DMS153 treated with DMSO at 0.1 percent for 48 hours (cell line): ENCODE measurements around the gene ADH1C.
"Not testable (repeated sequence)": the region's sequence is repeated elsewhere in the genome, so short reads cannot be mapped to it uniquely, and the experiment has no call there.

ENCODE experiments used
- DNase-seq: peaks from one replicate; lab custom pipeline; 2025; ENCODE audit not compliant: unreplicated experiment; lab: John Stamatoyannopoulos, UW

Gene ADH1C

DNA sequence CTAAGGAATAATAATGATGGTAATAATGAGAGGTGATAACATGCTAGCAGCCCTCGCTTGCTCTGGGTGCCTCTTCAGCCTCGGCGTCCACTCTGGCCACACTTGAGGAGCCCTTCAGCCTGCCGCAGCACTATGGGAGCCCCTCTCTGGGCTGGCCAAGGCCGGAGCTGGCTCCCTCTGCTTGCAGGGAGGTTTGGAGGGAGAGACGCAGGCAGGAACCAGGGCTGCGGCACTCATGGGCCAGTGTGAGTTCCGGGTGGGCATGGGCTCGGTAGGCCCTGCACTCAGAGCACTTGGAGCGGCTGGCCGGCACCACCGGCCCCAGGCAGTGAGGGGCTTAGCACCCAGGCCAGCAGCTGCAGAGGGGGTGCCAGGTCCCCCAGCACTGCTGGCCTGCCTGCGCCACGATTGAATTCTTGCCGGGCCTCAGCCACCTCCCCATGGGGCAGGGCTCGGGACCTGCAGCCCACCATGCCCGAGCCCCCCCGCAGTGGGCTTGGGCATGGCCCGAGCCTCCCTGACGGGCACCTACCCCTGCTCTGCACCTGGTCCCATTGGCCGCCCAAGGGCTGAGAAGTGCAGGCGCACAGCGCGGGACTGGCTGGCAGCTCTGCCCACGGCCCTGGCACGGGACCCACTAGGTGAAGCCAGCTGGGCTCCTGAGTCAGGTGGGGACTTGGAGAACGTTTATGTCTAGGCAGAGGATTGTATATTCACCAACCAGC lies 7.1 kb upstream of the ADH1C start:
- DNase-seq, result no peak

DNA sequence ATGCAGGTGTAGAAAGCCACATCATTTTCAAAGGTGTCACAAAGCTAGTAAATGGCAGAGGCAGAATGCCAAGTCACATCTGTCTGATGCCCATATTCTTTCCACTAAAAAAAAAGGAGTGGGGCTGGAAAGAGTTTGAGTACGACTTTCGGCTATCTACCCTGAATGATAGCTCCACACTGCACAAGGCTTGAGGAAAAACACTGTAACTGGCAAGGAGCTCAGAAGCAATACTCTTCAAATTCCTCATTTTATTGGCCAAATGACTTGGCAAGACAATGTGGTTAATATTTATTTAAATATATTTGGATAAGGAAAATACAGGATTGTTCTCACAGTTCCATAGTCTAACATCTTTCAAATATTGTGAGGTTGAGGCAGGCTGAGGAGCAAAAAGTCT lies 5.4 kb upstream of the ADH1C start:
- no peak for DNase-seq

DNA sequence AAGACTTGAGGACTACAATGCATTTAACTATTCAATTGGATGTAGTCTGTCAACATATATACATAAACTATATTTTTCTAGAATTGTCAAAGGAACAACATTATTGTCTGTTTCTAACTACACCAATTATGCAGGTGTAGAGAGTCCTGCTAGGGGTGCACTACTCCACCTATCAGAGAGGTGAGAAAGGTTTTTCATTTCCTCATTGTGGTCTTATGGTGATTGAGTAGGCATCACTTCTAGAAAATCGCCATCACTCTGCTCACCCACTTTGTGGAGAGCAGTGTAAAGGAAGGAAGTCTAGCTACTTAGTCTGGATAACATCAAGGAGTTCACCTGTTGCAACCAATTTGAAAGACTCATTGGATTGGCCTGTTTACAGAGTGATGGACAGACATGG lies 4.4 kb upstream of the ADH1C start:
- no peak for DNase-seq

DNA sequence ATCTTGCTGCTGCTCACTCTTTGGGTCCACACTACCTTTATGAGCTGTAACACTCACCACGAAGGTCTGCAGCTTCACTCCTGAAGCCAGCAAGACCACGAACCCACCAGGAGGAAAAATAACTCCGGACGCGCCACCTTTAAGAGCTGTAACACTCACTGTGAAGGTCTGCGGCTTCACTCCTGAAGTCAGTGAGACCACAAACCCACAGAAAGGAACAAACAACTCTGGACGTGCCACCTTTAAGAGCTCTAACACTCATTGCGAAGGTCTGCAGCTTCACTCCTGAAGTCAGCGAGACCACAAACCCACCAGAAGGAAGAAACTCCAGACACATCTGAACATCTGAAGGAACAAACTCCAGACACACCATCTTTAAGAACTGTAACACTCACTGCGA lies 3.6 kb upstream of the ADH1C start:
- not testable (repeated sequence) for DNase-seq

DNA sequence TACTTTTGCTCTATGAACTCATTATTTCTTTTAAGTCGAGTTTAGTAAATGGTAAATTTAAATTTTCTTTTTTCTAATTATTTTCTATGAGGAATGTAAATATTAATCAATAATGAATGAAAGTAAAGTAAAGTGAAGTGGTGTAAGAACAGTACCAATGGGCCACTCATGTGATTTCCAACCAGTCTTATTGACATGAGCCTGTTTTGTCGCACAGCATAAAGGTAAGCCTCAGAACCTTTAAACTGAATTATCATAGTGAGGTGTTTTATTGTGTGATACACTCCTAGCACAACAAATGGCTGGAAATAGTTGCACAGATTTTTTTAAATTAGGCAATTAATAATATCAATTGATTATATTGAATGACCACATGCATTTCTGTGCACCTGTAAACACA lies 1.1 kb downstream of the ADH1C start:
- DNase-seq, result no peak

DNA sequence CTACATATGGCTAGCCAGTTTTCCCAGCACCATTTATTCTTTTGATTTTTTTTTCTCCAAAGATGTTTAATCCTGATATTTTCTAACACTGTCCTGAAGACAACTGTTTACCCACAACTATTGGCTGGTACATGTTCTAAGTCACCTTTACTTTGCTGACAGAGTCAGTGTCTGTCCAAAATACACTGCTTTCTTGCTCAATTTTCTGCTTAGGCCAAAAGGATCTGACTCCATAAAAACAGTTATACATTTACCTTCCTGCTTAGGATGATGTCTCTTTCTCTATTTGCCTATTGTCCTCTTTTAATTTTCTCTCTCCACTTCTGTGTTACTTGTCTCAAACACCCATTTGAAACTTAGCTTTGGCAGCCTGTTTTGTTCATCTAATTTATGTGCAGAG lies 3.2 kb downstream of the ADH1C start:
- DNase-seq, result no peak

DNA sequence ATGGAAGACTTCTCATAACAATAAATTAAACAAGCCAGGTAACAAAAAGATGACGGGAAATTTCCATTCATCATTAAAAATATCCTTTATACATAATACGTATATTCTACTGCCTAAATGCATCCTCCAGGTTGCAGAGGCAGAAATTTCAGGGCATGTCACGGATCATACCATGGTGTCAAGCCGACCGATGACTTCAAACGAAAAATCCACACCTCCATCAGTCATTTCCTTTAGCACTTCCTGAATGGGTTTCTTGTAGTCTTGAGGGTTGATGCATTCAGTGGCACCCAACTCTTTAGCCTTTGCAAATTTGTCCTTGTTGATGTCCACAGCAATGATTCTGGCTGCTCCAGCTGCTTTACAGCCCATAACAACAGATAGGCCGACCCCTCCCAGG lies 9.9 kb downstream of the ADH1C start:
- DNase-seq, result not testable (repeated sequence)

DNA sequence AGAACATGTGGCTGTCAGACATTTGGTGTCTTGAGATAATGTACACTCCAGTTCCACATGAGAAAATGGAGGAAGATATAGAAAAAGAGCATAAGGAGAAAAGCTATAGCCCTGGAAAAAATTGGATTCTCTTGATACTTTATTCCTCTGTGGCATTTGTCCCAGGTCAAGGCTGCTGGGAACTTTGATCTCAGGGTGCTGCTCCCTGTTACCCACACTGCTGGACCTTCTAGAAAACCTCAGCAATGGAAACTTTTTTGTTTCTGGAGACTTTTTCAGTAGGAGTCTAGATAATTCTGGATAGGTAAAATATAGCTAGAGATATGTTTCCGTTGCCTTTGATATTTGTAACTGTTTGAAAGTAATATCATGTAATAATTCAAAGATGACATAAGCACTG lies 11.1 kb downstream of the ADH1C start:
- DNase-seq, result no peak

DNA sequence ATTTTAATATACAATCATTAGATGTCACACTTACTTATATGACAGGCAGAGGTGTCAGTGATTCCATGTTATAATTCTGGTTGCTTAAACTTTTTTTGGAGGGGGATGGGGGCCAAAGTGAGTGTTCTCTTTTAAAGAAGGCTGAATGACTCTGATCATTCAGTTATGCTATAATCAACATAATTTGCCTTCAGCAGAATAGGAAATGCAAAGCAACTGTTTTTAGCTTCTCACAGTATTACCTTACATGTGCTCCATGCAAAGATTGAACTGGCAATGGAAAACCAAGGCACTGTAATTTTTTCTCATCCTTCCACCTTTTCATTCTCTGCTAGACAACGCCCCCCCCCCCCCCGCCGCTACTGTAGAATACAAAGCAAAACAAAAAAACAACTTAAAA lies 13.4 kb downstream of the ADH1C start:
- no peak for DNase-seq

DNA sequence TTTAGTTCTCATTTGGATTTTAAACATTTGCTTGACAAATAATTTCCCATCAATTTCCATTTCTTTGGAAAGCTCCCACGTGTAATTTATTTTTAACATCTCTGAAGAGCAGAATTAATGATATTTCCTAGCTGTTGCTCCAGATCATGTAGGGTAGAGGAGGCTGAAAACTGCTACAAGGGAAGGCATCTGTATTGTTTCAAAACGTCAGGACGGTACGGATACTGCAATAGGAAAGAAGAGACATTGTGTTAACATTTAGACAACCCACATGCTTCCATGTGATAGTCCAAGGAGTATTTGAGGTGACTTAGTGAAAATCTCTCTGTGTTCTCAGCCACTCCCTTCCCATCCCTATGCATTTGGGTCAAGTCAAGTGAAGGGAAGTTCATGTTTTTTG lies 16.0 kb downstream of the ADH1C start:
- DNase-seq, result no peak

DNA sequence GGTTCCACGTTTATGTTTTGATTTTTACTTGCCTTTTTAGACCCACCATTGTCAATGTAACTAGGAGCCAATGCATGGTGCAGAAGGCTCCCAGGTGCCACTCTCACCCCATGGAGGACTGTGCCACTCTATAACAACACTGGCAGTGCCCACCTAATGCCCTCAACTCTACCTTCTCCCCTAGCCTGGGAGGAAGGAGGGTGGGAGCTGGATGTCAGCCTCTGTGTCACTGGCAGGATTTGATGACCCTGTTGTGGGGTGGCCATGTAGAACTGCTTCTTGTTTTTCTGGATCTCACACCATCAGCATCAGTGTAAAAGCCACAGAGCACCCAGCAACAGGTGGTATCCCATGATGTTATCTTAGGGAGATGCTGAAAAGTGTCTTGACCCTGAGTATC lies 17.7 kb downstream of the ADH1C start:
- DNase-seq, result no peak

DNA sequence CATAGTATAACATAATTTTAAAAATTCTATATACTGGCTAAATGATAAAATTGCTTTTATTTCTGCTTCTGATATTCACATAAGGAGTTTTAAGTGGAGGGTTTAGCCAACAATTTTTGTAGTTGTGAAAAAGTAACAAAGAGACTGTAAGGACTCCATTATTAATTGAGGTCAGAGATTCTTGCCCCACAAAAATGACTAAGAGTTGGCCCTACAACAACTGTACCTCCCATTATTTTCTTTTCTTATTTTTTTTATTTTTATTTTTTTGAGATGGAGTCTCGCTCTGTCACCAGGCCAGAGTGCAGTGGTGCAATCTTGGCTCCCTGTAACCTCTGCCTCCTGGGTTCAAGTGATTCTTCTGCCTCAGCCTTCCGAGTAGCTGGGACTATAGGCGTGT lies 21.9 kb downstream of the ADH1C start:
- no peak for DNase-seq

DNA sequence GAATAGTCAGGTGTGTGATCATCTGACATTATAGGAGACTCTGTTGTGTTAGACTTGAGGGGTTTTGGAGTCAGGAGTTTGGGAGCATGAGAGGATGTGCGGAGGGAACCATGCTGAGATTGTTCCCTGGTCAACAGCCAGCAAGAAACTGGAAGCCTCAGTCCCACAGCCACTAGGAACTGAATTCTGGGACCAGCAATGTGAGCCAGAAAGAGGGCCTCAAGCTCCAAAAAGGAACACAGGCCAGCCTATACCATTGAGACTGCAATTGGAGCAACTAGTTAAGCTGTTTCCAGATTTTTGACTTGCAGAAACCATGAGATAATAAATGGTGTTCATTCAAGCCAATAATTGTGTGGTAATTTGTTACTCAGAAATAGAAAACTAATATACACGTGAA lies 22.7 kb downstream of the ADH1C start:
- no peak for DNase-seq

DNA sequence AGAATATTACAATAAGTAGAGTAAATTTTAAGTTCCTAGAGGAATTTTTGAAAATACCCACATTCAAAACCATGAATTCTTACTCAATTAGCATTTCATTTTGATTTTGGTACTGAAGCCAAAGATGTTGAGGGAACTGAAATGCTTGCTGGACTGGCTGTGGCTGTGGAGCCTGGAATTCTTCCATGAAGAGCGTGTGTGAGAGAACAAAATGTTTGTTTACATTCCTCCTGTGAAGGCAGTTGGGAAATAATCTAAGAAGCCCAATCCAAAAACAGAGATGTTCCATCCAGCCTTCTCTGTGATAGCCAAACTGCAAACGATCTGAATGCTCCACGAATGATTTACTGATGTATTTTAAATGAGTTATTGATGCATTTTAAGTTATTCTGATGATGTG lies 27.6 kb downstream of the ADH1C start:
- DNase-seq, result no peak

DNA sequence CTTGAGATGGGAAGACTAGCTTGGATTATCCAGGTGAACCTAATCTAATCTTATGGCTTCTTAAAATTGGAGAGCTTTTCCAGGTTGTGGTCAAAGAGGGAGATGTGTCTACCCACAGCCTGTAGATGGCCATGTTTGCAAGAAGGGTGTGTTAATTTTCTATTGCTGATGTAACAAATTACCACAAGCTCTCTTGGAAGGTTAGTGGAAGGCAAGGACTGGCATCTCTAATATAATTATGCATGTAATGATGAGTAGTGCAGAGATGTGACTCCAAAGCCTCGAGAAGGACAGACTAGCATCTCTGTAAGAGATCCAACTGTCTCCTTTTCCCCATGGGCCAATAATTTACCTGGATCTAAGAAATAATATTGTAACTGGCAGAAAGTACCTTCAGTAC lies 28.2 kb downstream of the ADH1C start:
- no peak for DNase-seq

DNA sequence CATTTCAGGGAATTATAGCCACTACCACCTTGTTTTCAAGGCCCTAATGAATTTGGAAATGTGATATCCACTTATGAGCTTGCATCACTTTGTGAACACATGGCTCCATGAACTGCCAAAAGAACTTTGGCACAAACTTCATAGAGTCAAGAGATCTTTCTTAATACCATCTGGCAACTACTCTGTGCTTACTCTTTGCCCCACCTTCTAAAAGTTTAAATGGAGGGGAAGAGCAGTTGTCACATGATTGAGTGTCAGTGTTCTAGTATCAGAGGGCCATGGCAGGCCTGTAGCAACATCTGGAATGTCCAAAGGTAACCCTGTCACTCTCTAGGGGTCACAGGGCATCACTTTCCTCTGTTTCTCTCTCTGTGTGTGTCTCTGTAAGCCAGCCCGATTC lies 28.8 kb downstream of the ADH1C start:
- DNase-seq, result no peak

DNA sequence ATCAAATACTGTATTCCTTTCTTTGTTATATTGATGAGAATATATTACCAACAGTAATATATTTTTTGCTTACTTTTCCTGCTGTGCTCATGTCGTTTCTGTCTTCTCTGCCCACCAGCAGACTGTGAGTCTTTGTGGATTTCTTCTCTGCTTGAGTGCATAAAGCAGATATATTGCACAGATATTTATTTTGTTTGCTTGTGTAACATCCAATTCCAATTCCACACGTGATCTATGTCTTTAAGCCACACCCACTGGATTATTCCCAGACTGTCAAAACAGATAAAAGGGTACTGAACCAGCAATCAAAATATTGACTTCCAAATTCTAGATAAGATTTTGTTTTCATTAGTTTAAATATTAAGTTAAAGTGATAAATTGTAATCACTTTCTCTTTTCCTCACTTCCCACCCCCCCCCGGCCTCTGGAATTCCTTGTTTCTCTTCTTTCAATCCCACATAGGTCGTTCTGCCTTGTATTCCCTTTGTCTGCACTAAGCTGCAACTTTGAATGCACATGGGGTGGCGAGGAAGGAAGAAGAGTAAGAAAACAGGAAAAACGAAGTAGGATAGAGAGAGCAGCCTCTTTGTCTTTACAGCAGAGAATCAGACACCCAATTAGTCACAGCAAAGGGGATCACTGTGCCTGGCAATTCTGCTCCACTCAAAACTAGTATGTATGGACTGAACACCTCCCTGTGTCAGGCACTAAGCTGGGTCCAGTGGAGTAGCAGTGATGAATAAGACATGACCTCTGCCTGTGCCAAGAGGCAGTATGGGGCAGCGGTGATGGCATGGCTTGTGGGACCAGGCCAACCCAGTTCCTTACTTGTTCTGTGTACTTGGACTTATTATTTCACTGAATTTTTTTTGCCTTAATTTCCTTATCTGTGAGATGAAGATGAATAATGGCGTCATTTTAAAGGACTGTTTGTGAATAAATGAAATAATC lies 31.0 kb downstream of the ADH1C start, which contains the start of gene ADH1B:
TSS of gene ADH1B (minus strand) at position 161 of the 951 bp plus-strand sequence. CDS start at position 91, 70 bp downstream.
- DNase-seq, result no peak

DNA sequence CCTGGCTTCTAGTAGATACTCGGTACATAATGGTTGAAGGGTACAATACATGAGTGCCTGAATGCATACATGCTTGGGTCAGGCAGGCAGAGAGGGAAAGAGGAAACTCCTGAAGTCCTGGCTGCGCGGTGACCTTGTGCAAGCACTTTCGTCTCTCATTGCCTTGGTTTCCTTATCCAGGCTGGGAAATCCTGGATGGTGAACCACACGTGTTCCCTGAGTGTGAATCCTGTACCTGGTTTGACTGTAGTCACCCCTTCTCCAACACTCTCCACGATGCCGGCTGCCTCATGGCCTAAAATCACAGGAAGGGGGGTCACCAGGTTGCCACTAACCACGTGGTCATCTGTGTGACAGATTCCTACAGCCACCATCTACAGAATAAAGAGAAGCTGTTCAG lies 34.7 kb downstream of the ADH1C start:
- not testable (repeated sequence) for DNase-seq

DNA sequence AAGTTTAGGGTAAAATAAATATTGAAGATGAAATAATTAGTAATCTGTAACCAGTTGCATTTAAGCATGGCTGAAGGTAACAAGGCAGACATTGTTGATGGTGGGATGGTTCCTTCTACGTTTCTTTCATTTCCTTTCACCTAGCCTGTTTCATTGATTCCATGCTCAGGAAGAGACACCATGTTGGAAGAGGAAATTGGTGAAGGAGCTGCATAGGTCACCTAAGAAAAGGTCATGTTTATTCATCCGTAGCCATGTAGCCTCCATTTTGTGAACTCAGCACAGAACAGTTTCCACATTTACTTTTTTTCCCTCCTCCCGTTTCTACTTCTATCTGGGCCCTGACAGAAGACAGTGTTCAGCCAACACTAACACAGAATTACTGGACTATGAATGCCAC lies 35.2 kb downstream of the ADH1C start:
- DNase-seq, result no peak

DNA sequence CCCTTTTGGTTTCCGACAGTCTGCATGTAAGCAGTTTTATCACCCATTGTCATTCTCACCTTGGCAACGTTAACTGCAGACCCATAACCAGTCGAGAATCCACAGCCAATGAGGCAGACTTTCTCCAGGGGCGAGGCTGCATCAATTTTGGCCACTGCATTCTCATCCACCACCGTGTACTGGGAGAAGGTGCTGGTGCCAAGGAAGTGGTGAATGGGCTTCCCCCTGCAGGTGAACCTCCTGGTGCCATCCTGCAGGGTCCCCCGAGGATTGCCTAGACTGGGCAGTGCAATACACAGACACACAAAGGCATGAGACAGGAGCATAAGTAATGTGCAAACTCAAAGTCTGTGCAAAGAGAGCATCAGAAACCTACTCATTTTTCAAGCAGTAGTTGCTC lies 36.7 kb downstream of the ADH1C start:
- no peak for DNase-seq

DNA sequence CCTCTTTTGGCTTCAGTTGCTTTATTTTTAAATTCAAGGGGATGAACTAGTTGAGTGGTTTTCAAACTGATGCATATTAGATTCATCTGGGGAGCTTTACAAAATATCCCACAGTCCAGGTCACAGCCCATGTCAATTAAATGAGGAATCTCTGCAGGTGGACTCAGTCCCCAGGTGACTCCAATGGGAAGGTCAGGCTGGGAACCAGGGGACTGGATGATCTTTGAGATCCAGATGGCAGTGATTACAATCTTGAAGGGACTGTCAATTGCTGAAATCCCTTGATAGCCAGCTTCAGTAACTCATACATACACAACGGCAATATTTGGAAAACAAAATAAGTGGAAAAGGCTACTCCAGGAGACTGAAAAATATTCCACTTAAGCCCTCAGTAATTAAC lies 38.3 kb downstream of the ADH1C start:
- DNase-seq, result no peak

DNA sequence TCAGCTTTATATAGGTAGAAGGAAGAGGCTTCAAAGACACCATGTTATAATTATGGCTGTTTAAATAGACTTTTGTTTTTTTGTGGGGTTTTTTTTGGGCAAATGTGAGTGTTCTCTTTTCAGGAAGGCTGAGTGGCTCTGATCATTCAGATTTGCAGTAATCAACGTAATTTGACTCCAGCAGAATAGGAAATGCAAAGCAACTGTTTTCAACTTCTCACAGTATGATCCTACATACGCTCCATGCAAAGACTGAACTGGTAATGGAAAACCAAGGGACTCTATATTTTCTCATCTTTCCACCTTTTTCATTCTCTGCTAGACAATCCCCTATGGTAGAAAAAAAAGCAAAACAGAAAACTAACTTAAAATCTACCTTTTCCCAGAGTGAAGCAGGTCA lies 42.2 kb downstream of the ADH1C start:
- DNase-seq, result no peak
